ENCODE results near the gene FCF1. TPM values are rescaled to one million over a fixed set of nuclear protein-coding genes. Genes with fewer than 3 reads are reported as not detected.

The FCF1 gene
- total and polyA plus RNA-seq, 2 experiments from 2014 or later = 30.3 to 58.7 TPM

GRCh38 chr14:74737753-74738325 lies 24.9 kb downstream of the FCF1 start:
- Mint-ChIP-seq H3K4me1 (no peaks in the 10 kb centered on the region), H3K36me3 (ENCODE audit: low read depth) (peaks cover 32% of the 10 kb centered on the region), H3K9me3 (no peaks in the 10 kb centered on the region), H3K27me3 (ENCODE audit: insufficient read depth, low read depth, poor library complexity) (peaks cover 4% of the 10 kb centered on the region), H3K4me3 (no peak overlapping the region), H3K27ac (no peak overlapping the region)
- Histone ChIP-seq H3K79me2 (replicated peaks; ENCODE audit: insufficient read depth) (no peaks in the 10 kb centered on the region), H3K4me1 (ENCODE audit: insufficient read depth) (no peaks in the 10 kb centered on the region), H3F3A (replicated peaks; ENCODE audit: low read depth) (no peaks in the 10 kb centered on the region), H3K4me3 (no peak overlapping the region), H4K20me1 (replicated peaks; ENCODE audit: insufficient read depth) (0 out of 2 replicates have a peak, but pooled peaks cover 3% of the 10 kb centered on the region), H3K27ac (ENCODE audit: low read depth) (no peak overlapping the region), H3K27me3 (ENCODE audit: insufficient read depth) (no peaks in the 10 kb centered on the region), H3K4me2 (no peak overlapping the region), H3K36me3 (ENCODE audit: insufficient read depth) (peaks cover 8% of the 10 kb centered on the region; the same call in 1 of the 2 replicates), H2AFZ (no peak overlapping the region), H3K9me2 (ENCODE audit: insufficient read depth) (no peaks in the 10 kb centered on the region)
- TF ChIP-seq CREB1 (CRISPR knock-in tag; IDR thresholded peaks at IDR 0.05; ENCODE audit: low read depth) (no peak), ZNF462 (CRISPR knock-in tag; IDR thresholded peaks at IDR 0.05) (no peak), ZNF331 (CRISPR knock-in tag; IDR thresholded peaks at IDR 0.05; ENCODE audit: low read depth) (no peak), POLR2AphosphoS5 (IDR thresholded peaks at IDR 0.05; ENCODE audit: low read depth) (no peak), EZH2phosphoT487 (IDR thresholded peaks at IDR 0.05; ENCODE audit: unreplicated experiment) (no peak), ZNF114 (CRISPR knock-in tag; IDR thresholded peaks at IDR 0.05) (no peak), STAT1 (IDR thresholded peaks at IDR 0.05; ENCODE audit: unreplicated experiment) (no peak), EZH2 (IDR thresholded peaks at IDR 0.05; ENCODE audit: low read depth, unreplicated experiment) (no peak), JUNB (IDR thresholded peaks at IDR 0.05; ENCODE audit: unreplicated experiment) (no peak), NANOG (IDR thresholded peaks at IDR 0.05; ENCODE audit: borderline replicate concordance) (no peak), REST (IDR thresholded peaks at IDR 0.05; ENCODE audit: unreplicated experiment) (no peak)
- TF ChIP-seq, protein P1, sequence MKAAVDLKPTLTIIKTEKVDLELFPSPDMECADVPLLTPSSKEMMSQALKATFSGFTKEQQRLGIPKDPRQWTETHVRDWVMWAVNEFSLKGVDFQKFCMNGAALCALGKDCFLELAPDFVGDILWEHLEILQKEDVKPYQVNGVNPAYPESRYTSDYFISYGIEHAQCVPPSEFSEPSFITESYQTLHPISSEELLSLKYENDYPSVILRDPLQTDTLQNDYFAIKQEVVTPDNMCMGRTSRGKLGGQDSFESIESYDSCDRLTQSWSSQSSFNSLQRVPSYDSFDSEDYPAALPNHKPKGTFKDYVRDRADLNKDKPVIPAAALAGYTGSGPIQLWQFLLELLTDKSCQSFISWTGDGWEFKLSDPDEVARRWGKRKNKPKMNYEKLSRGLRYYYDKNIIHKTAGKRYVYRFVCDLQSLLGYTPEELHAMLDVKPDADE (IDR thresholded peaks at IDR 0.05) = no peak
- TF ChIP-seq, protein P2, sequence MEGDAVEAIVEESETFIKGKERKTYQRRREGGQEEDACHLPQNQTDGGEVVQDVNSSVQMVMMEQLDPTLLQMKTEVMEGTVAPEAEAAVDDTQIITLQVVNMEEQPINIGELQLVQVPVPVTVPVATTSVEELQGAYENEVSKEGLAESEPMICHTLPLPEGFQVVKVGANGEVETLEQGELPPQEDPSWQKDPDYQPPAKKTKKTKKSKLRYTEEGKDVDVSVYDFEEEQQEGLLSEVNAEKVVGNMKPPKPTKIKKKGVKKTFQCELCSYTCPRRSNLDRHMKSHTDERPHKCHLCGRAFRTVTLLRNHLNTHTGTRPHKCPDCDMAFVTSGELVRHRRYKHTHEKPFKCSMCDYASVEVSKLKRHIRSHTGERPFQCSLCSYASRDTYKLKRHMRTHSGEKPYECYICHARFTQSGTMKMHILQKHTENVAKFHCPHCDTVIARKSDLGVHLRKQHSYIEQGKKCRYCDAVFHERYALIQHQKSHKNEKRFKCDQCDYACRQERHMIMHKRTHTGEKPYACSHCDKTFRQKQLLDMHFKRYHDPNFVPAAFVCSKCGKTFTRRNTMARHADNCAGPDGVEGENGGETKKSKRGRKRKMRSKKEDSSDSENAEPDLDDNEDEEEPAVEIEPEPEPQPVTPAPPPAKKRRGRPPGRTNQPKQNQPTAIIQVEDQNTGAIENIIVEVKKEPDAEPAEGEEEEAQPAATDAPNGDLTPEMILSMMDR (conservative IDR thresholded peaks at IDR 0.05; ENCODE audit: low read depth in 2 of 2) = no peak
- no peak for ATAC-seq
- no peak for DNase-seq (ENCODE audit: low spot score)
